EL (cell line): ENCODE data around the gene ERBB2.
A peak's percentile ranks its signal among the peaks of the same experiment; 100 is the strongest.

Source experiments
- DNase-seq: peaks from one replicate; pipeline ENCODE4 v3.0.0-alpha.2; 2016

Gene ERBB2

DNA sequence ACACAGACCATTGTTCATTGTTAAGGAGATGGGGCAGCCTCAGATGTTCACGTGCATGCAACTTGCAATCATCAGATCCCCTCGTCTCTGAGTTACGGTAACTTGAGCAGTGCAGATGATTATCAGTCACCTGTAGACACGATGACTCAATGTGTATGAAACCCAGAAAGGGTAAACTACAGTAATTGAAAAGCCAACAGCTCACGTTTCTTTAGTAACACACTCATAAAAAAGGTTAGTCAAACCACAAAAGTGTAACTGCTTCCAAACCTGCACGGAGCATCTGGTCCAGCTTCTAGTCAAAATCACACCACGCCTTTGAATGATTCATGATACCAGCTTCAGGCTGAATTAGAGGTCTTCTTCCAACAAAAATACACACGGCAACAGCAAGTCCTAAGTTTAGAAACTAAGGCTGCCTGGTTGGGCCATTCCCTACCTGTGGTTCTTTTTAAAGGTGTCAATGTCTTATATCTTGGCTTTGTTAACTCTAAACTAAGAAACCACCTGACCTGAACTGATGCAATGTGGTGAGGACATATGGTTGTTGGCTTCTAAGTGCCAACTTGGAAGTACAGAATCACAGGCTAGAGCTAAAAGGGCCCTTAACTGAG lies 70.2 kb downstream of the ERBB2 start:
- peak; percentile 56 for DNase-seq

DNA sequence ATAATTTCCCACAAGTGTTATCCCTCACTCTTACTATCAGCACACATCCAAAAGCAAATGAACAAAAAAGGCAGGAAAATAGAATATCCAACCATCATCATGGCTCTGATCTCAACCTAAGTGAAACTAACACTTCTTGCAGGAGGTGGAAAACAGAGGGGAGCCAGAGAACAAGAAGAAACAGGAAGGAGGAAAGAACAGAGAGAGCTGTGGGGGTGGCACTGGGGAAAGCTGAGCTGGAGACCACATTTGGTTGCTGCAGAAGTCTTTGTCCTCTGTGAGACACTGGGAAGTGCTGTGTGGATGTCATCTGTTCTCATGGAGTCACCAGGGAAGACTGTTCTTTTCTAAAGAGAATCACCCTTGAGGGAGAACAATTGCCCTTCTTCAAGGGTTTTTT lies 72.6 kb downstream of the ERBB2 start:
- no peak for DNase-seq

DNA sequence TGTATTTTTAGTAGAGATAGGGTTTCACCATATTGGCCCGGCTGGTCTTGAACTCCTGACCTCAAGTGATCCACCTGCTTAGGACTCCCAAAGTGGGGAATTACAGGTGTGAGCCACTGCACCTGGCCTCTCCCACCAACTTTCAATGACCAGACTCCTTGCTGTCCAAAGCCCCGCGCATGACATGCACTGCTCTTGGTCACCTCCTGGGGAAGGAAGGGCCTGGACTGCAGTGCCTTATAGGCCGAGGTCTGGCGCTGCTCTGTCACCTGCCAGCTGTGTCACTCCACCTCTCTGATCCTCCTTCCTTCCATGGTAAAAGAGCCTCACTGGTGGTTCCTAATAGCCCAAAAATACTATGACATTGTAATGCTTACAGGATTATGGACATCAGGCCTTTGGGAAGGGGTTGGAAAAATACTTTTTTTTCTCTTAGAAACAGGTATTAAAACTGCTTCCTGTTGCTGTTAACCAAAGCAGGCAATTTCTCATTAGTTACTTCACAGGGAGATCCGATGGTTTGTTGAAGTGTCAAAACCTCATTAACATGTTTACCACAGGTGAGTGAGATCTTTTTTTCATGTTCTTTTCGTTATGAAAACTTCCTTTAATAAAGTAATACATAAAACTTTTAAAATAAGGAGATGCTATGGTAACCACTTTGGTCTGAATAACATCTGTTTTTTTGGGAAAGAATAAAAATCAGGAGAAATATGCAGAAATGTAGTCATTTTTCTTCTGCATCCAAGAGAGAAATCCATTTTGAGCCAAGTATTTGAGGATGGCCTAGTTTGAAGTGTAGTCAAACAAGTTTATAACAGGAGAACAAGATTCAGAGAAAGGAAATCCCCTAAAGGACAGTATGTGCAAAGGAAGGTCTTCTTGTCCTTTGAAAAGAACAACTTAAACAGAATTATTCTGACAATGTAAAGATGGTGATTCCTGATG lies 73.4 kb downstream of the ERBB2 start:
- no peak for DNase-seq

DNA sequence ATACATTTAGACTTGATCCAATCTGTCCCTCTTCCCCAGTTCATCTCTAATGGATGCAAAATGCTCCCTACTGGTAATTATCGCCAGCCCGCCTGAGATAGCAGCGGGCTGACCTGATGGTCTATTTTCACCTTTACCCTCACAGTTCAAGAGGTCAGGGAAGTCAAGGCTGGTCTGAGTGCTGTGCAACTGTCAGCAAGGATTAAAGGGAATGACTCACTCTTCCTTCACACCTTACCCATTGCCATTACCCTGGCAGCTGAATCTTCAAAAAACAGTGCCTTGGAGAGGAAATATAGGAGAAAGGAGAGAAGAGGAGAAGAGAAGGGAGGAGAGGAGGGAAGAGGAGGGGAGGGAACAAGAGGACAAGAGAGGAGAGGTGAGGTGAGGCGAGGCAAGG lies 74.2 kb downstream of the ERBB2 start:
- DNase-seq = no peak

DNA sequence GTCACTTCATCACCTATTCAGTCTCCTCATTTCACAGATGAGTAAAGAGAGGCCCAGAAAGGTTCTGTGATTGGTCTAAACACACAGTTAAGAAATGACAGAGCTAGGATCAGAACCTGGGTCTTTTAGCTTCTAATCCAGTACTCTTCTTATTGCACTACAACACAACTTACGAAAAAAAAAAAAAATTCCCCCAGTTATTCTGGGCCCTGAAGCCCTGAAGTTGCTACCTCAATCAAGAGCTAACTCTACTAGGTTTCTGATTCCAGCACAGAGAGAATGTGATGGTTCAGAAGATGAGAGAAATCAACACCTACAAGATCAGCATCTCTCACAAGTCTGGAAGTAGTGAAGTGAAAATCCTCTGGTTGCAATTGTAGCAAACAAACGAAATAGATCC lies 75.2 kb downstream of the ERBB2 start:
- DNase-seq = no peak

DNA sequence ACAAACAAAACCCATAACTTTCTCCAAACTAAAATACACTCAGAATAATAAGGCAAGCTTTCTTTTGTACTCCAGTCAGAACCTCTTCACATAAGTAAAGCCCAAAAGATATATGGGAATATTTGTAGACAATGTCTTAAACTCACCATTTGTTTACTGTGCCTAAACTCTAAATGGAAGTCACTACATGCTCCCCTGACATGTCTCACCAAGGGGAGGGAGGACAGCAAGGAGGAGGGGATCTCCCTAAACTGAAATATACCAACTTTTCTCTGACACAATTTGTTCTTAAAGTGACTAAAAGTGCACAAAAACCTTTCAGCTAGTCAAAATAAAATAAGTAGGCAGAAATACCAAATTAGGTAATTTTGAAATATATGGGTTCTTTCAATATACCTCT lies 76.4 kb downstream of the ERBB2 start:
- DNase-seq = no peak

DNA sequence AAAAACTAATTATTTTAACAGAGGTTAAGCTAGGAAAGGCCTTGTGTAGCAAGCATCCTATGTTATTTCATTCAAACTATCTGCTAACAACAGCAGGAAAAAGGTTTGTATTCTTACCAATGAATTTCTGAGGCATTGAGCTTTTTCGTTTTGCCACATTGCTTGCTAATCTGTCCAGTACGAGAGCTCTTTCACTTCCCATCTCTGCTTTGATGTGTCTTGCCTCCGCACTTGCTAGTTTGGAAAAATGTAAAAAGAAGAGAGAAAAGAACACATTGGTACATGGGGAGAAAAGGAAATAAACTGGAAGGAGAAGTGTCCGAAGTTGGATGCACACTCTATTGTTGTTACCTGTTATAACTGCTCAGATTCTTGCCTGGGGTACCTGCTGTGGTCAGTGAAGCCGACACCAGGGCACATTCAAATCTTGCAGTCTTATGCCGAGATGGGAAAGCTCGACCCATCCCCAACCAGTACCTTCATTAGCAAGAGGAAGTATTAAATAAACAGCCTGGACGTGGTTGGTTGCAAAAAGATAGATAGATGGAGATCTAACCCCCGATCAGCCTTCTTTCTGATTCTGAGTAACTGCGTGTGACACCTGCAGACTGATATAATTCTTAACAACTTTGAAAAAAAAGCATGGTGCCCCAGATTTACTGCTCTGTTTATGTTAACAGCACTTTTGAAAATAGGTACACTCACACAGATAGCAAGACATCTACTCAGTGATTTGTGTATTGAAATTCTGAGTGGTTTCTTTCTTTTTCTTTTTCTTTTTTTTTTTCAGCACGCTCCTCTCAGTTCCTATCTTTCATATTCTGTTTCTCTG lies 77.9 kb downstream of the ERBB2 start:
- DNase-seq = no peak
